ENCODE results near the gene CCDC171.

The CCDC171 gene

GRCh38 chr9:15867334-15867733 lies 314.5 kb downstream of the CCDC171 start:
- DNase-seq (ENCODE audit: low read depth in 3 of 3, low spot score in 1 of 3) = no peak

- no peak for DNase-seq (ENCODE audit: low read depth in 3 of 3, low spot score in 1 of 3)
Measured at GRCh38 chr9:15867988-15868387, 315.1 kb downstream of the CCDC171 start.

GRCh38 chr9:15873573-15874177 lies 320.8 kb downstream of the CCDC171 start:
- DNase-seq (ENCODE audit: low read depth in 3 of 3, low spot score in 1 of 3) = no peak

DNA sequence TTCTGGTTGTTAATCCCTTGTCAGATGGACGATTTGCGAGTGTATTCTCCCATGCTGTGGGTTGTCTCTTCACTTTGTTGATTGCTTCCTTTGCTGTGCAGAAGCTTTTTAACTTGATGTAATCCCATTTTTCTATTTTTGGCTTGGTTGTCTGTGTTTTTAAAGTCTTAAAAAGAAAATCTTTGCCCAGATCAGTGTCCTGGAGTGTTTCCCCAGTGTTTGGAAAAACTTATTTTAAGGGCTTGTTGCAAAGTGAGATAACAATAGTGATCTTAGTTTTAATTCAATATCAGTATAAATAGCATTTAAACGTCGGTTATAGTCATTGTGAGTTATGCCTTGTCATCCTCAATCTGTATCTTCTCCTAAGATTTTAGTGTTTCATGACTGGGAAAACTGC lies 329.5 kb downstream of the CCDC171 start:
- DNase-seq (ENCODE audit: low read depth in 3 of 3, low spot score in 1 of 3) = no peak

- no peak for DNase-seq (ENCODE audit: low read depth in 3 of 3, low spot score in 1 of 3)
Measured at GRCh38 chr9:15882883-15883282, 330.0 kb downstream of the CCDC171 start.

DNA sequence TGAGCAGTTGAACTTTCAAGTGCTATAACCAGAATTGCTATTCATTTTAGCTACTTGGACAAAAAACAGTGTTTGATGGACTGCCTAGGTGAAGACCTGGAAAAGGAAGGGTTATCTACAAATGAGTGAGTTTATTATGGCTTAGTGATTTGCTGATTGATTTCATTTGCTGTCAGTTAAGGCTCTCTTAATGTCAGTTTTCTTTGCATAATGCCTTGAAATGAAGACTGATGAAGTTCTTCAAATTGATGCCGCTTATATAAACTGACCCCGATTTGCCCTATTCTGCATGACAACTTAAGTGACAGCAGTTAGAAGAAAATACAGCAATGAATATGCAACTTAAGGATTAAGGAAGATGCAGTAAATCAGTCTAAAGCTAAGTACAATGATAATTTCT lies 332.6 kb downstream of the CCDC171 start:
- DNase-seq (ENCODE audit: low read depth in 3 of 3, low spot score in 1 of 3) = no peak

DNA sequence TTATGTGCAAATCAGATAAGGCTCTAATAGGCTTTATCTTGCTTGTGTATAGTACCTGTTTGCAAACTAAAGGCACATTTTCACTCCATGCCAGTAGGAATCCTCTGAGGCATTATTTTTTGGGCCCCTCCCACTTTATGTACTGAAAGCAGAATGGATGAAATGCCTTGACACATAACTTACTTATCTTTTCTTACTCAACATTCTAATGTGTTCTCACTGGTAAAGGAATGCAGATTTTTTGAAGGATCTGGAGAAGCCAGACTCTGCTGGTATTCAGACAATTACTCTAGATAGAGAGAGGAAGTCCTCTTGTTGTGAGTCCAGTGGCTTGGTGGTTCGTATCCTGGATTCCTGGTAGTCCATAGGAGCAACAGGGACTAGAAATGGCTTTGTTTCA lies 336.7 kb downstream of the CCDC171 start:
- DNase-seq (ENCODE audit: low read depth in 3 of 3, low spot score in 1 of 3) = no peak

DNA sequence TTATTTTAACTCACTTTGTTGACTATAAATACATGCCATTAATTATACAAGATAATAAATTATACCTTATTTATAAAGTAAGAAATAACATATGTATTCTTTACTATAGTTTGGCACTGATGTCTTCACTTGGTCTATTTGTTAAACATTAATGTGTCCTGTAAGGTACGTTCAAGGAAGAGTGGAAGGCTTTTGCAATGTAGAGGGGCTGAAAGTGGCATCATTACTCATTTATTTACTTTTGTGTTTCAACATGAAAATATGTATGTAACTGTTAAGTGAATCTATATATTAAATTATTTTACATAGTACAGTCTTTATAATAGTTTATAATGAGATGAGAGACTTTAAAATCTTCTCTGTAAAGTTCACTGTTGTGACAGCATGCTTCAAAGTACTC lies 348.7 kb downstream of the CCDC171 start:
- DNase-seq (ENCODE audit: low read depth in 3 of 3, low spot score in 1 of 3) = no peak

DNA sequence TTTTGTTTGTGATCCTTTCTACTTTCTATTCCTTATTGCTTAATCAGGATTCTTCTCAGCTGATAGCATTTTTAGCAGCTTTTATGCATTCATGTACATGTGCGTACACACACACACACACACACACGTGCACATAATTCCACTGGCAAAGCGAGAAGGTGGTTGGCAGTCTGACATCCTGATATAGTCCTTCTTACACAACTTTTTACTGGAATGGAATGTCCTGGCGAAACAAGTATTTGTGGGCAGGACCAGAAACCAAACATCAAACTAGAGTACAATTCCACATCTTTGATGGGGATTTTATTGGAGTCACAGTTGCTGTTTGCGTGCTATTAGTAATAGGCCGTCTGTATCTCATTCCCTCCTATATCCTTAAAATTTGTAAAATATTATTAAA lies 356.5 kb downstream of the CCDC171 start:
- DNase-seq (ENCODE audit: low read depth in 3 of 3, low spot score in 1 of 3) = no peak

DNA sequence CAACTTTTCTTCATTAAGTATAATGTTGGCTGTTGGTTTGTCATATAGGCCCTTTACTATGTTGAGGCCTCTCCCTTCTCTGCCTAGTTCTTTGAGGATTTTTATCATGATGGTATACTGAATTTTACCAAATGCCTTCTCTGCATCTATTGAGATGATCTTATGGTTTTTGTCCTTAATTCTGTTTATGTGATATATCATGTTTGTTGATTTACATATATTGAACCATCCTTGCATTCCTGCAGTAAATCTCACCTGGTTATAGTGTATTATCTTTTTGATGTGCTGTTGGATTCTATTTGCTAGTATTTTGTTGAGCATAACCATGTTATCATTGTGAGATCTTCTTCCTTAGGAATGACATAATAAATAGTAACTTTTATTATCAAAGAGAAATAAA lies 362.9 kb downstream of the CCDC171 start:
- DNase-seq (ENCODE audit: low read depth in 3 of 3, low spot score in 1 of 3) = no peak

GRCh38 chr9:15927161-15927560 lies 374.3 kb downstream of the CCDC171 start:
- DNase-seq (ENCODE audit: low read depth in 3 of 3, low spot score in 1 of 3) = no peak

- DNase-seq (ENCODE audit: low read depth in 3 of 3, low spot score in 1 of 3) = no peak
Measured at GRCh38 chr9:15935661-15936305, 382.9 kb downstream of the CCDC171 start.

DNA sequence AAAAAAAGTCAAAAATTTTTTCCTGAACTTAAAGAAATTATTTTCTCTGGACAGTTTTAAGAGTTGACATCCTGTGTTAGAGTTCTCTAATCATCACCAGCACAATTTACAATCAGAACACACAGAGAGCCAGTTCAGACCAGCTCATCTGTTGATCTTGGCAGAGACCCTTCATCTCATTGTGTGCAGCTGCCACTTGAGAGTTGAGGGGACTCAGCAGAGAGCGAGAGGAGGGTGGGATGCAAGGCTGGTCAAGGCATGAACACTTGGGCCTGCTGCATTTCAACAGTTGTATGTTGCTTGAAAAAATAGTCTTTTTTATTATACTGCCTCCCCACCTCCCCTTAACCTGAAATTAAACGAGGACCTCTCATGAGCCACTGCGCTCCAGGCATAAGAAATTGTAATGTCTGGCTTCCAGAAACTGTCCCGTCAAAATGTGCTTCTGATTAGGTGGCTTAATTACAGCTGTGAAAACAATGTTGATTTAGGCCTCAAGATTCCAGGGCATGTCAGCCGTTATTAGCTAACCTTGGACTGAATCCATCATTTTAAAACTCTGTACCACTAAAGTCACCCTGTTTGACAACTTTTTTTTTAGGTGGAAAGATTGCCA lies 383.6 kb downstream of the CCDC171 start:
- no peak for DNase-seq (ENCODE audit: low read depth in 3 of 3, low spot score in 1 of 3)

GRCh38 chr9:15942831-15943424 lies 390.1 kb downstream of the CCDC171 start:
- no peak for DNase-seq (ENCODE audit: low read depth in 3 of 3, low spot score in 1 of 3)

DNA sequence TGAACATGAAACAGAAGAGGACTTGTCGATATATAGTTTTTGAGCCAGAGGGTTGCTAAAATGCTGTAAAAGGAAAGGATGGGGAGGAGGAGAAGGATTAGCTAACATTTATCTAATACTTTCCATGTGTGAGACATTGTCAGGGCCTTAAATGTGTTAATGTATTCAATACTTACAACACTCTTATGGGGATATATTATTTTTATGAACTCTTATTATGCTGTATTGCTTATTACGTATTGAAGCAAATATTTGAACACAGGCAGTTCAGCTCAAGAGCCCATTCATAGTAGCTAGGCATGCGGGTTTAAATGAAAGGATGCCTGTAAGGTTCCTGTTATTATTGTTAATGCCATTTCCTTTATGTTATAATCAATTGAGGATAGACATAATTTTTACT lies 391.5 kb downstream of the CCDC171 start:
- no peak for DNase-seq (ENCODE audit: low read depth in 3 of 3, low spot score in 1 of 3)

DNA sequence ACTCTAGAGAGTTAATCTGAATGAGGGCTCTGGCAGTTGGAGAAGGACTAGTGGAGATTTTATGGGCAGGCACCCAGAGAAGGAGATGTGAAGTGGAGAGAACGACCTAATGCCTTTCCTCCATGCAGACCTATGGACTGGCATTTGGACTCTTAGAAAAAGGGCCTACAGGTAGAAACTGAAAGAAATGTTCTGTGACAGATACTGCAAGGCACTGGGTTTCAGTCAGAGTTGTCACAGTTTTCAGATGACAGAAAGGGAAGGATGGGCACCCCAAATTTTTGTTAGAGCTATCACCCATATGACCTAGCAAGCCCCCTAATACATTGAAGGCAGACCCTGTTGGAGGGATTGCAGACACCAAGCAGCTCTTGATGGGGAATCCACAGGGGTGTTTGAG lies 406.8 kb downstream of the CCDC171 start:
- no peak for DNase-seq (ENCODE audit: low read depth in 3 of 3, low spot score in 1 of 3)

GRCh38 chr9:15961217-15961616 lies 408.4 kb downstream of the CCDC171 start:
- DNase-seq (ENCODE audit: low read depth in 3 of 3, low spot score in 1 of 3) = no peak

DNA sequence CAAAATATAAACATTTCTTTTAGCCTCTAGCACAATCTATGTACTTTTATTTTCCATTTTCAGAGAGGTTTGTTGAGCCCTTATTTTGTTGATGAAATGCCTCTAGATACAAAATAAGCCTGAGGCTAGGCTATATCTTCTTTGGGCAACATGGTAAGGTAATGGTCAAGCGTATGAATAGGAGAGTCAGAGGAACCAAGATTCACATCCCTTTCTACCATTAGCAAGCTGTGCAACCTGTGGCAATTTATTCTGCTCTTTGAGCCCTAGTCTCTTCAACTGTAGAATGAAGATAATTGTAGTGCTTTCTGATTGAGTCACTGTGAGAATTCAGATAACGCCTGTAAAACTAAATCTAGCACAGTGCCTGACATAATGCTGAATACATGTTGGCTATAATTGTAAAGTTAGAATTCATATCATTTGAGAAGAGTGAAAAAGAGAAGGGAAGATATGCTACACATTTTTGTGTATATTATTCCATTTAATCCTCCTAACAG lies 412.5 kb downstream of the CCDC171 start:
- DNase-seq (ENCODE audit: low read depth in 3 of 3, low spot score in 1 of 3) = no peak

DNA sequence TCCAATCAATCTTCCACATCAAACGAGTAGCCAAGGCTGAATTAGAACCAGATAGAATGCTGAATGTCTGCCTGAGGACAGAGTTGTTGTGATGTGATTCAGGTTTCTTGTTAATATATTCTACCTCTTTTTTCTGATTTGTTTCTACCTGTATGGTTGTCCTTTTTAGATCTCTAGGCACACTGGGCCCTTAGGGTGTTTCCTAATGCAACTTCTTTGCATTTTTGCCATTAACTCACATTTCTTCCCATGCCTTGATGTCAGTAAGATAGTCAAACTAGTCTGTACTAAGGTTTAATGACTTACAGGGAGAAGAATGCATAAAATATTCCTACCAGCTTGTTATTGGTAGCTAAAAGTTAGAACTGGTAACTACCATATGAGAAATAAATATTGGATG lies 413.6 kb downstream of the CCDC171 start:
- DNase-seq (ENCODE audit: low read depth in 3 of 3, low spot score in 1 of 3) = no peak

- no peak for DNase-seq (ENCODE audit: low read depth in 3 of 3, low spot score in 1 of 3)
Measured at GRCh38 chr9:15967068-15967467, 414.2 kb downstream of the CCDC171 start.

DNA sequence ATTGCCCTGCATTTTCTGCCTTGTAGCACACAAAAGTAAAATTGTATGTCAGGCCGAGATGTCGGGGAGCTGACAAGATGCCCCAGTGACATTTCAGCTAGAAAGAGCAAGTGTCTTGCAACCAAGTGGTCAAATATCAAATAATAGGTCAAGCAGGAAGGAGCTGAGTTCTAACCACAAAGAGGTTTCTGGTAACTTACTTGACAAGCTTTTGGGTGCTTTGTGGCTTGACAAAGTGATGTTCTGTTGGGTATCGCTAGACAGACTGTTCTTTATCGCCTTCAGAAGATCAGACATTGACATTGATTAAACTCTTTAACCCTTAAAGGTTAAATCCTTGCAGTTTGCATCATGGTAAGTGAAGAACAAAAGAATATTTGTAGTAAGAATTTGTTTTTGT lies 419.9 kb downstream of the CCDC171 start:
- DNase-seq (ENCODE audit: low read depth in 3 of 3, low spot score in 1 of 3) = no peak

GRCh38 chr9:15975101-15975778 lies 422.4 kb downstream of the CCDC171 start:
- no peak for DNase-seq (ENCODE audit: low read depth in 3 of 3, low spot score in 1 of 3)
